A549 (cell line): ENCODE results near the gene ANKRD11. TPM values are rescaled to one million over a fixed set of nuclear protein-coding genes. Genes with fewer than 3 reads are reported as not detected.

Source experiments
- ATAC-seq, 2 experiments: fragments of 200-7000 bp in 1 of 2; fragments of >200 bp in 1 of 2; cut with Nextera tagmentation in 1 of 2; cut with Tn5 transposase in 1 of 2; 3 replicates each; pipeline versions ENCODE4 v1.8.0 to v1.9.1; 2018 to 2020; ENCODE audit warnings: mild to moderate bottlenecking in 1 of 2, moderate library complexity in 1 of 2
- CTCF ChIA-PET: fragments of 300-600 bp; sonication (Branson Sonifier 250); formaldehyde crosslinking; extraction: SDS; loops from one replicate; lab custom pipeline; 2021; ENCODE audit warnings: antibody characterized with exemption, inconsistent platforms; lab: Yijun Ruan, JAX
- POLR2A ChIA-PET: fragments of 350-600 bp; formaldehyde crosslinking; extraction: SDS; loops from one replicate; lab custom pipeline; 2021; ENCODE audit warnings: antibody characterized with exemption, inconsistent platforms; lab: Yijun Ruan, JAX
- DNase-seq, 2 experiments: peaks; one replicate each; pipeline versions ENCODE4 v3.0.0 to v3.0.0-alpha.2; 2011 to 2016; ENCODE audit warnings: low read depth in 1 of 2, low spot score in 1 of 2
- FAIRE-seq: peaks from 2 replicates; lab custom pipeline; 2011; peaks lifted over from hg19 to GRCh38; lab: Jason Lieb, UNC
- H3K27ac ChIP-seq, 2 experiments: fragments of >200 bp; sonication (Bioruptor Twin); formaldehyde crosslinking; 3 replicates each; pipeline ENCODE4 v1.5.1; 2016 to 2017
- H3K4me1 ChIP-seq: fragments of >200 bp; sonication (Bioruptor Twin); formaldehyde crosslinking; 3 replicates; pipeline ENCODE4 v1.6.1; 2016
- H3K4me2 ChIP-seq: fragments of >200 bp; sonication (Bioruptor Twin); formaldehyde crosslinking; 3 replicates; pipeline ENCODE4 v1.6.1; 2016
- H3K4me3 ChIP-seq: fragments of >200 bp; sonication (Bioruptor Twin); formaldehyde crosslinking; 3 replicates; pipeline ENCODE4 v1.5.1; 2016
- H3K9me3 ChIP-seq: fragments of >200 bp; sonication (Bioruptor Twin); formaldehyde crosslinking; 3 replicates; pipeline ENCODE4 v1.6.1; 2016
- BCL3 ChIP-seq: fragments of >200 bp; sonication (Bioruptor Twin); formaldehyde crosslinking; IDR thresholded peaks from 3 replicates; pipeline ENCODE4 v1.6.1; 2016
- CBX2 ChIP-seq: fragments of 200-600 bp; sonication (generic); IDR thresholded peaks from 2 replicates; pipeline ENCODE4 v1.6.1; 2016; ENCODE audit warnings: low read depth, mild to moderate bottlenecking, borderline replicate concordance
- CBX8 ChIP-seq: fragments of 200-600 bp; sonication (generic); IDR thresholded peaks from 2 replicates; pipeline ENCODE4 v1.6.1; 2016
- CHD2 ChIP-seq: fragments of 150-350 bp; IDR thresholded peaks from 2 replicates; pipeline ENCODE4 v1.6.1; 2014; ENCODE audit warnings: low read length; ENCODE audit not compliant: partially characterized antibody
- EHMT2 ChIP-seq: fragments of 200-600 bp; sonication (generic); IDR thresholded peaks from 2 replicates; pipeline ENCODE4 v1.6.1; 2016; ENCODE audit warnings: antibody characterized with exemption, low read depth, mild to moderate bottlenecking, moderate library complexity
- ESRRA ChIP-seq: fragments of 150-350 bp; IDR thresholded peaks from 2 replicates; pipeline ENCODE4 v1.6.1; 2014; ENCODE audit warnings: mild to moderate bottlenecking, low read length, borderline replicate concordance
- FOSB ChIP-seq: fragments of 250-450 bp; sonication (Bioruptor Pico); IDR thresholded peaks from 2 replicates; pipeline ENCODE4 v1.5.0; 2020; ENCODE audit warnings: mild to moderate bottlenecking, moderate library complexity
- FOSL2 ChIP-seq, 2 experiments: fragments of 450-650 bp in 1 of 2; fragments of >200 bp in 1 of 2; sonication (Bioruptor Twin) in 1 of 2; formaldehyde crosslinking; IDR thresholded peaks; 2 replicates each; pipeline versions ENCODE4 v1.5.0 to v1.6.1; 2016 to 2020; ENCODE audit warnings: mild to moderate bottlenecking in 1 of 2, moderate library complexity in 1 of 2
- FOXS1 ChIP-seq: fragments of 250-450 bp; sonication (Bioruptor Pico); IDR thresholded peaks from 2 replicates; pipeline ENCODE4 v1.5.0; 2020; ENCODE audit warnings: mild to moderate bottlenecking, moderate library complexity
- GATA3 ChIP-seq: IDR thresholded peaks from 2 replicates; pipeline ENCODE4 v1.6.1; 2012; ENCODE audit warnings: borderline replicate concordance
- HDAC2 ChIP-seq: fragments of 200-600 bp; sonication (generic); IDR thresholded peaks from 2 replicates; pipeline ENCODE4 v1.6.1; 2016
- HOXB13 ChIP-seq: fragments of 250-450 bp; sonication (Bioruptor Pico); IDR thresholded peaks from 2 replicates; pipeline ENCODE4 v1.5.0; 2020; ENCODE audit warnings: low read depth, mild to moderate bottlenecking, moderate library complexity
- JUN ChIP-seq, 2 experiments: fragments of >200 bp; sonication (Bioruptor Twin); formaldehyde crosslinking; IDR thresholded peaks; 2 replicates in 1 of 2; 3 replicates in 1 of 2; pipeline ENCODE4 v1.6.1; 2016 to 2017
- MAZ ChIP-seq: fragments of 150-350 bp; IDR thresholded peaks from 2 replicates; pipeline ENCODE4 v1.6.1; 2014; ENCODE audit warnings: antibody characterized with exemption, low read depth, low read length, borderline replicate concordance
- NFE2L2 ChIP-seq: fragments of 150-350 bp; conservative IDR thresholded peaks from 2 replicates; pipeline ENCODE4 v1.6.1; 2014; ENCODE audit warnings: low read length
- RAD21 ChIP-seq, 2 experiments: fragments of >200 bp in 1 of 2; sonication (Bioruptor Twin) in 1 of 2; formaldehyde crosslinking in 1 of 2; IDR thresholded peaks in 1 of 2; conservative IDR thresholded peaks in 1 of 2; 2 replicates in 1 of 2; 3 replicates in 1 of 2; pipeline ENCODE4 v1.6.1; 2012 to 2018; ENCODE audit warnings: inconsistent platforms in 1 of 2
- SREBF2 ChIP-seq: fragments of 450-650 bp; IDR thresholded peaks from 2 replicates; pipeline ENCODE4 v1.6.1; 2014; ENCODE audit warnings: mild to moderate bottlenecking, moderate library complexity
- USF2 ChIP-seq: fragments of 450-650 bp; IDR thresholded peaks from 2 replicates; pipeline ENCODE4 v1.6.1; 2014; ENCODE audit warnings: antibody characterized with exemption
- ZC3H11A ChIP-seq: fragments of 450-650 bp; IDR thresholded peaks from 2 replicates; pipeline ENCODE4 v1.6.1; 2014; ENCODE audit warnings: antibody characterized with exemption, mild to moderate bottlenecking
- WGBS: methylation state at CpG from one replicate; pipeline ENCODE4 v1.1.6; 2017; ENCODE audit errors: missing lambda C conversion rate; 5-methylcytosine and 5-hydroxymethylcytosine counted together
- polyA plus RNA-seq, 4 experiments: library from polyadenylated mRNA; depleted of rRNA in 3 of 4; stranded (reverse); fragments of >200 nt; fragmentation: RNase III in 1 of 4; extraction: RNeasy Plus Mini Kit Qiagen cat#74134 plus additional on column Dnase treatment in 1 of 4; gene quantifications; 2 replicates in 3 of 4; 3 replicates in 1 of 4; pipeline ENCODE4 v1.2.3, GENCODE V29; 2011 to 2017
- TF ChIP-seq, protein P1 (sequence below): IDR thresholded peaks from 2 replicates; pipeline ENCODE4 v1.6.1; 2012
- TF ChIP-seq, protein P2 (sequence below): IDR thresholded peaks from 2 replicates; pipeline ENCODE4 v1.6.1; 2012
- TF ChIP-seq, protein P3 (sequence below): fragments of >200 bp; sonication (Bioruptor Twin); formaldehyde crosslinking; IDR thresholded peaks from 3 replicates; pipeline ENCODE4 v1.5.1; 2016

ANKRD11 gene
- polyA plus RNA-seq, 2 of the 4 experiments (the other 2 are of a cell fraction) = 53.6 to 54.9 TPM

- no peak for TF ChIP-seq MAZ
- no peak for TF ChIP-seq FOSB
- no peak for TF ChIP-seq ESRRA
- TF ChIP-seq HDAC2 = no peak
- TF ChIP-seq CBX8 = no peak
- TF ChIP-seq CHD2 = no peak
- no peak for TF ChIP-seq FOXS1 (CRISPR knock-in tag)
- TF ChIP-seq, protein P1, sequence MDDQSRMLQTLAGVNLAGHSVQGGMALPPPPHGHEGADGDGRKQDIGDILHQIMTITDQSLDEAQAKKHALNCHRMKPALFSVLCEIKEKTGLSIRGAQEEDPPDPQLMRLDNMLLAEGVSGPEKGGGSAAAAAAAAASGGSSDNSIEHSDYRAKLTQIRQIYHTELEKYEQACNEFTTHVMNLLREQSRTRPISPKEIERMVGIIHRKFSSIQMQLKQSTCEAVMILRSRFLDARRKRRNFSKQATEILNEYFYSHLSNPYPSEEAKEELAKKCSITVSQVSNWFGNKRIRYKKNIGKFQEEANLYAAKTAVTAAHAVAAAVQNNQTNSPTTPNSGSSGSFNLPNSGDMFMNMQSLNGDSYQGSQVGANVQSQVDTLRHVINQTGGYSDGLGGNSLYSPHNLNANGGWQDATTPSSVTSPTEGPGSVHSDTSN = no peak
- TF ChIP-seq EHMT2 = no peak
- 80% methylated on average over 7 of the region's 12 CpGs for WGBS
- DNase-seq (no peak), ATAC-seq (peak; percentile 5; a peak in 1 of 6 replicates), FAIRE-seq (no peak)
- H3K27ac ChIP-seq = no peak overlapping the region
- peaks cover 64% of the 10 kb centered on the region for H3K4me1 ChIP-seq
- POLR2A ChIA-PET = no interaction called here
- CTCF ChIA-PET = interaction anchor here (0.6 to 0.9 kb wide), 2 partner anchors 66 to 149 kb away, joined by 5 read pairs; no protein-coding TSS in a partner anchor
- no peak overlapping the region for H3K4me2 ChIP-seq
- H3K9me3 ChIP-seq = no peaks in the 10 kb centered on the region
- no peak overlapping the region for H3K4me3 ChIP-seq
These were observed 82.0 kb downstream of the ANKRD11 start for GRCh38 chr16:89408315-89408714.

GRCh38 chr16:89407925-89408300 is 82.4 kb downstream of the ANKRD11 start:
- Histone ChIP-seq H3K4me1 (peaks cover 61% of the 10 kb centered on the region), H3K4me2 (no peak overlapping the region)
- ATAC-seq = peak; percentile 13 to 17; a peak in 3 of 6 replicates
- POLR2A ChIA-PET = no interaction called here
- 71% methylated on average over 5 of the region's 5 CpGs for WGBS
- CTCF ChIA-PET = interaction anchor here (0.6 to 0.9 kb wide), 2 partner anchors 66 to 150 kb away, joined by 5 read pairs; no protein-coding TSS in a partner anchor
- TF ChIP-seq, protein P2, sequence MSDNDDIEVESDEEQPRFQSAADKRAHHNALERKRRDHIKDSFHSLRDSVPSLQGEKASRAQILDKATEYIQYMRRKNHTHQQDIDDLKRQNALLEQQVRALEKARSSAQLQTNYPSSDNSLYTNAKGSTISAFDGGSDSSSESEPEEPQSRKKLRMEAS = no peak
- TF ChIP-seq NFE2L2 (no peak), HOXB13 (no peak), GATA3 (no peak), BCL3 (no peak), FOSL2 (IDR thresholded peaks at IDR 0.05) (no peak), FOSL2 (CRISPR knock-in tag; IDR thresholded peaks at IDR 0.05) (no peak), ESRRA (no peak), CBX8 (no peak), JUN (IDR thresholded peaks at IDR 0.05) (no peak), USF2 (no peak), RAD21 (conservative IDR thresholded peaks at IDR 0.05 in 1 of 2, IDR thresholded peaks at IDR 0.05 in 1 of 2) (no peak), ZC3H11A (no peak), CBX2 (no peak), SREBF2 (no peak)
- TF ChIP-seq, protein P3, sequence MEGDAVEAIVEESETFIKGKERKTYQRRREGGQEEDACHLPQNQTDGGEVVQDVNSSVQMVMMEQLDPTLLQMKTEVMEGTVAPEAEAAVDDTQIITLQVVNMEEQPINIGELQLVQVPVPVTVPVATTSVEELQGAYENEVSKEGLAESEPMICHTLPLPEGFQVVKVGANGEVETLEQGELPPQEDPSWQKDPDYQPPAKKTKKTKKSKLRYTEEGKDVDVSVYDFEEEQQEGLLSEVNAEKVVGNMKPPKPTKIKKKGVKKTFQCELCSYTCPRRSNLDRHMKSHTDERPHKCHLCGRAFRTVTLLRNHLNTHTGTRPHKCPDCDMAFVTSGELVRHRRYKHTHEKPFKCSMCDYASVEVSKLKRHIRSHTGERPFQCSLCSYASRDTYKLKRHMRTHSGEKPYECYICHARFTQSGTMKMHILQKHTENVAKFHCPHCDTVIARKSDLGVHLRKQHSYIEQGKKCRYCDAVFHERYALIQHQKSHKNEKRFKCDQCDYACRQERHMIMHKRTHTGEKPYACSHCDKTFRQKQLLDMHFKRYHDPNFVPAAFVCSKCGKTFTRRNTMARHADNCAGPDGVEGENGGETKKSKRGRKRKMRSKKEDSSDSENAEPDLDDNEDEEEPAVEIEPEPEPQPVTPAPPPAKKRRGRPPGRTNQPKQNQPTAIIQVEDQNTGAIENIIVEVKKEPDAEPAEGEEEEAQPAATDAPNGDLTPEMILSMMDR = no peak
- TF ChIP-seq, all 56 proteins: peak for 0
- Histone ChIP-seq H3K27ac (no peak overlapping the region), H3K4me3 (no peak overlapping the region), H3K9me3 (no peaks in the 10 kb centered on the region)
- FAIRE-seq (no peak), DNase-seq (no peak)
